HG02885 (cell line): ENCODE data around the gene COMMD3.

Experiments used
- ATAC-seq: cut with Tn5 transposase; IDR thresholded peaks from one replicate; pipeline ENCODE4 v1.9.1; 2021; ENCODE audit warnings: mild to moderate bottlenecking; ENCODE audit not compliant: unreplicated experiment, poor library complexity

Gene COMMD3

GRCh38 chr10:22364407-22365140 is 48.4 kb downstream of the COMMD3 start:
- ATAC-seq, result no peak

GRCh38 chr10:22365233-22365632 is 49.0 kb downstream of the COMMD3 start:
- ATAC-seq, result peak; percentile 71

- ATAC-seq, result no peak
Measured at GRCh38 chr10:22365644-22366434, 49.7 kb downstream of the COMMD3 start.

GRCh38 chr10:22366435-22366703 is 50.2 kb downstream of the COMMD3 start:
- ATAC-seq, result no peak

- ATAC-seq, result no peak
Measured at GRCh38 chr10:22366771-22367170, 50.6 kb downstream of the COMMD3 start.

DNA sequence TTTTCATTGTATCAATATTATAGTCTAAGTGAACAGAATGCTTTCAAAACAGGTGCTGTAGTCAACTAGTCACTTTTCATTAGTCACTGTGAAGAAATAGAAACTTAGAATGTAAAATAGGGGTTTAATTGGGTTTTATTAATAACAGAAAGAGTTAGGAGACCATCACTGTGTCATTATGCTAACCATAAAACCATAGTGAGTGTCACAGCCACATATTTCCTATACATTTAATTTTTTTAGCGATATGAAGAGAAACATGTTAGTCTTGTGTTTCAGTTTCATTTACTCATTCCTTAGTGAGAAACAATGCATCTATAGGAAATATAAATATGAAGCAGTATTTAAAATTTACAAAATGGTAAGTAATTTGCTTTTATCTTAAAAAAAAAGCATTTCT is 51.3 kb downstream of the COMMD3 start:
- ATAC-seq, result no peak

DNA sequence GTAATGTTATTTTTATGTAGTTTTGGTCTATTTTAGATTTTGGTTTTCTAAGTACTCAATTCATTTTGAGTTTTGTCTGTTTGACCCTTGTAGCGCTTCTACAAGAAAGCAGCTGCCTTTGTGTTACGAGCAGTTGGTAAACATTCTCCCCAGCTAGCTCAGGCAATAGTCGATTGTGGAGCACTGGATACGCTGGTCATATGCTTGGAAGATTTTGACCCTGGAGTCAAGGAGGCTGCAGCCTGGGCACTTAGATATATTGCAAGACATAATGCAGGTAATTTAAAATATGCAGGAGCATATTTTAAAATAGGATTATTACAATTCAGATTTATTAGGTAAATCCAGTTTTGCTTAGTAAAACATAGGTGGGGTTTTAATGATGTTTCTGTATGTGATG is 52.2 kb downstream of the COMMD3 start:
- ATAC-seq, result no peak

DNA sequence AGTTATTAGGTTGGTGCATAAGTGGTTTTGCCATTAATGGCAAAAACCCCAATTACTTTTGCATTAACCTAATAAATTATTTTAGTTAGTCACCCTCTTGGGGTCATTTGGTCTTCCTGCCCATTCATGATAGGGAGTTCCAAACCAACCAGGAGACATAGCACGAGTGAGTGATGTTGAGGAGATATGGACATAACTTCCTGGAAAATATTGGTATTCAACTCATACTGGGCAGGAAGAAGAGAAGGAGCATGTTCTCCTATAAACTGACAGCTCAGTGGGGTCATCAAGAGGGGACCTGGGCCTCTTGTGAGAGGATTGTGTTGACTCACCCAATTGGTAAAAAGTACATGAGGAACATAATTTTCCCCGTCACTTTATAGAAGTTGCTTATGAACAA is 52.8 kb downstream of the COMMD3 start:
- no peak for ATAC-seq

- peak; percentile 70 for ATAC-seq
Measured at GRCh38 chr10:22369434-22370072, 53.4 kb downstream of the COMMD3 start.
